ENCODE results near the gene ACSL5.

ACSL5 gene

DNA sequence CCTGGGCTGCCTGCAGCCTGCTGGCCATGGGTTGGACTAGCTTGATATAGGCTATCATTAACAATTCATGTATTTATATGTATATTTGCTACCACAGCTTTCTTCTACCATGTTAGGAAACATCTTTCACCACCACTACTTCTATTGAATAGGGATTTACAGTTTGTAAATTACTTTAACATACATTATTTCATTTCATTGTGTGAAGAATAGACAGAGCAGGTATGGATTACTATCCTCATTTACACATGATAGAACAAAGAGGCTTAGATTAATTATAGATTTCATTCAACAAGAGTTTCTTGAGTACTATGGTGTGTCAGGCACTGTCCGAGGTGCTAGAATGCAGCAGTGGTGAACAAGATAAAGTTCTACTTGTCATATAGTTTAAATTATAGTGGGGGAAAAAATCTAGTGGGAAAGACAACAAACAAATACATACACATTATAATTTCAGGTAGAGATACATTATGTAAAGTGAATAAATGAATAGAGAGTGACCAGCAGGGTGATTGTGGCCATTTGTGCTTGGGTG lies 93.7 kb downstream of the ACSL5 start:
- DNase-seq: no peak

DNA sequence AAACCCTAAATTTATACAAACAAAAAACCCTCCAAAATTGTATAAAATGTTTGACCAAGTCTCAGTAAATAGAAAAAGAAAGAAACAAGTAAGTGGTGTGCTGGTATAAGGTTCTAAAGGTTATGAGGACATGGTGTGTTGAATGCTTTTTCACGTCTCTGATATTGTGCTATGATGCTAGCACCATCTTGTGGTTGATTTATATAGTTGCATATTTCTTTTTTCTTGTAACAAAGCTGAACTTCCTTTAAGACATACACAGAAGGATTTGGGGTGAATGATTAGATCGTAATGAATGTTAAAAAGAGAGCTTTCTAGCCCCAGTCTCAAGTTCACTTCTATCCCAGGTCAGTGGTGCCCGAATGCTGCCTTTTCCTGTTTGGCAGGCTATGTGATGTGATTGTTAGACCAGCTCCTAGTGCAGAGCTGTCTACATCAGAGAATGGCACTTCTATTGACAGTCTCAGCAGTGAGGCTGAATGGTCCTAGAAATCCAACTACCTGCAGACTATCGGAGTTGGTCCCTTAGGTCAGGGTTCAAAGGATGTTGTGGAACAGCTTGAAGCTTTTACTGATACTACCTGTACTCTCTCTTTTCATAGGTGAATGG lies 98.1 kb downstream of the ACSL5 start:
- DNase-seq: no peak

DNA sequence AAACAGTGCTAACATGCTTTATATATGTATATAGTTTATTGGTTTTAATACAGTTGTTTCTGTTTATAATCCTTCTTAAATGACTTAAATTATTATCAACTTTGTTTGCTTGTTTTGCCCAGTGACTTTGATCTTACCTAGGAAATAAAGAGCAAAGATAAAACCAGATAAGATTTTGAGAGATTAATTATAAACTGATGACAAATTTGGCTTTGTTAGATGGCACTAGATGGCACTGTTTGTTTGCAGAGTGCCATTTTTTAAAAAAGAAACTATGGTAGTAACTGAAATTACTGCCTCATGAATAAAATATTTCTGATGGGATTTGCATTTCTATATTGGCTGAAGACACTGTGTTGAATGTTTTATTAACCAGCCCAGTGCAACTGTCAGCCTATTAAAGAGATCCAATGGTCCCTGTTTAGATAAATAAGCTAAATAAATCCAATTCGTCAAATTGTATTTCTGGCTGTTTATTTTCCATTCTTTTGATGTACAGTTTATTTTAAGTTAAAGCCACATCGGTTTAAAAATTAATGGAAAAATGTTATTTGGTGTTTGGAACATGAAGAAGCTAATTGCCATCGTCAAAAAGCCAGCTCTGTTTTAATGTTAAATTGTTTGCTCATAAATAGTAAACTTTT lies 101.8 kb downstream of the ACSL5 start:
- no peak for DNase-seq

Data from activated gamma-delta T cell (primary cell).